HG02973 (cell line): ENCODE measurements around the gene EP400.

Experiments
- ATAC-seq: cut with Tn5 transposase; IDR thresholded peaks from one replicate; pipeline ENCODE4 v1.9.1; 2021; ENCODE audit warnings: moderate library complexity; ENCODE audit not compliant: unreplicated experiment

The EP400 gene

DNA sequence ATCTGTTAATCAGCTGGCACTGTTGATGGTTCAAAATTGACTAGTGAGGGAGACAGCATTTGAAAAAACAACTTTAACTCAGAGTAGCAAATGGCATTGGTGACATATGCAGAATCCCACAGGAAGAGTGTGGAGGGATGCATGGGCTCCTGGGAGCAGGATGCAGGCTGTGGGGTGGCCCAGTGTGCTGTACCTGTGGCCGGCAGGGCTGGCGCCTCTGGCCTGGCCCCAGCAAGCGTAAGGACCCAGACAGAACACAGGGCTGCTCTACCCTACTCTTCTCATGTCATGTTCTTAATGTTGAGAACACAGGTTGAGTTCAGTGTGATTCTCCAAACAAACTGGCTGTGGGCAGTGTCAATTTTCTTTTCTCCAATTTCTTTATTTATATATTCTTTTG is 160.9 kb downstream of the EP400 start:
- no peak for ATAC-seq

DNA sequence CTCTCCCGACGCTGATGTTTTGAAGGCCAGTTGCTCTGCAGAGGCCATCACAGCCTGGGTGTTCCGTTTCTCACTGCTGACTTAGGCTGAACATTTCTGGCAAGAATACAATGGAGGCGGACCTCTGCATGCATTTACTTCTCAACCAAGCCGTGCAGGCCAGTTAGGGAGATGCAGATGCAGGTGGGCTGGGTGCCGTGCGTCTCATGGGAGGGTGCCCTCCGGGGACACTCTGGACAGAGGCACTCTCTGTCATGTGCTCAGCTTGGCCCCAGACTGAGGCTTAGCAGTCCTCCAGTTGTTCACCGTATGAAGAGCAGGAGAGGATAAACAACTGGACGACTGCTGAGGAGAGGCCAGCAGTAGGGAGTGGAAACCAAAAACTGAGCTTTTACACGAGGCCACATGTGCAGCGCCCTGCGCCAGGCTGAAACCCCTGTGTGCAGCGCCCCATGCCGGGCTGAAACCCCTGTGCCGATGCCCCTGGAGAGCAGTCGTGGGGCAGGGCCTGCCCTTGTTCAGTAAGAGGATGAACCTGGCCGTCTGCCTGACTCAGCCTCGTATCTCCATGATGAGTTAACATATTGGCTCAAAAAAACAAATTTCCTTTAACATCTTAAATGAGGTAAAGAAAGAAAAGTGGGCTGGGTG is 162.0 kb downstream of the EP400 start:
- ATAC-seq = no peak

DNA sequence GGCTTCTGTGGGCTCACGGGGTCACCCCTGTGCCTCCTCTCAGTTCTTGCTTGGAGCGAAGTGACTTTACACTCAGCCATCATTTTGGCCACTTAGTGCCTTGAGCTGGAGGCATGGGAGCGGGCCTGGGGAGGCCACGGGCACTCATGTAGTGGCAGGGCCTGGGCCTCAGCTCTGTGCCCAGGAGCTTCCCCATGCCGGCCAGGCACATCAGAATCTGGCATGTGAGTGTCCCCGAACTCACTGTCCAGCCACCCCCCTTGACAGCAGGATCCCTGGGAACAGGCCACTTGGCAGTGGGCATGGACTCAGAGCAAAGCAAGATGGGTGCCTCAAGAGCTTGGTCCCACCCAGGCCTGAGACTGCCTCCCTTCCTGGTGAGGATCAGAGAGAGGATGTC is 164.9 kb downstream of the EP400 start:
- ATAC-seq = no peak

DNA sequence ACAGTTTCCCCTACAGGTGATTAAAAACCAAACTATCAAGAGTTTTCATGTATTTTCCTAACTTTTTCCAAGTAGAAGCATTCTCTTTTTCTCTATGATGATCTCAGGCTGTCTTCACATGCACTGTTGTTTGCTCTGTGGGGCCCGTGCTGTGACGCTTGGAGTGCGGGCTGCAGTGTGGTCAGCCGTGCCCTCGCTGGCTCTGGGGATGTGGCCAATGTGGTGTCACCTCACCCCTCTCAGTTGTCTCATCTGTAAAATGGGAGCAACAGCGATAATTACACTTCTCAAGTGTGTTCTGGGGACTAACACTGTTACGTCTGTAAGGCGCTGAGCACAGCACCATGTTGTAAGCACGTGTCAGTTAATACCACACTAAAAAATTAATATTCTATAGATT is 165.8 kb downstream of the EP400 start:
- ATAC-seq = no peak

DNA sequence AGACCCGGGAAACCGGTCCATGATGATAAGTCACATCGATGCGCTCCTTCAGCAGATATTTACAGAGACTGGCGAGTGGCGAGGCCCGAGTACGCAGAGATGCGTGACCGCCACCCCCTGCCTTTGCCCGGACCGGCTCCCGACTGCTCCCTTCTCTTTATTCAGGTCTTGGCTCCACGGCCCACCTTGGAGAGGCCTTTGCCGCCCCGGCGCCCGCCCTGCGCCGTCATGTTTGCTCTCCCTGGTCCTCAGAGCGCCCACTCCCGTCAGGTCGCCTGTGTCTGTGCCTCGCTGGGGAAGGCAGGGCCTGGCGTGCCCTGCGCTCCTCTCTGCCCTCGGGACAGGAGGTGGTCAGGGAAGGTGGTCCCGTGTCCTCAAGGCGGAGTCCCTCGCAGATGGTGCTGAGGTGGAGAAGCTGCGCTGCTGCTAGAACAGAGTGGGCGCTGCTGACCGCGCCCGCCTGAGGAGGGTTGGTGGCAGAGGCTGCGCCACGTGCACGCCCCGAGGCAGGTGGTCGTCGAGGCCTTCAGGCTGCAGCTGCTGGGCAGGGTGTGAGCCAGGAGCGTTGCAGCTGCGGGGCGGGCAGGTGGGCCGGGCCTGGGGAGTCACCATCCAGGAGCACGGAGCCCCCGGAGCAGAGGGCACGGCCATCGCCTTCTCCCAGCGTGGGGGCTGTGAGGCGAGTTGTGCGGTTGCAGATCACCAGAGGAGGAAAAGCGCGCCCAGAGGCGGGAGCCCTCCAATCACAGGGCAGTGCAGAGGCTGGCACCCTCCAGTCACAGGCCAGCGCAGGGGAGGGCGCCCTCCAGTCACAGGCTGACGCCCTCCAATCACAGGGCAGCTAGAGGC is 167.2 kb downstream of the EP400 start:
- no peak for ATAC-seq

DNA sequence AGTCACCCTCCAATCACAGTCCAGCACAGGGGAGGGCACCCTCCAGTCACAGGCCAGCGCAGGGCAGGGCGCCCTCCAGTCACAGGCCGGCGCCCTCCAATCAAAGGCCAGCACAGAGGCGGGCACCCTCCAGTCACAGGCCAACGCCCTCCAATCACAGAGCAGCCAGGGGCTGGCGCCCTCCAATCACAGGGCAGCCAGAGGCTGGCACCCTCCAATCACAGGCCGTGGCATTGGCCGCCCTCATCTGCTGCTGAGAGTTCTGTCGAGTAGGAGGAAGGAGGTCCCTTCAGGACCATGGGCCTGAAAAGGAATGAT is 167.8 kb downstream of the EP400 start:
- no peak for ATAC-seq

DNA sequence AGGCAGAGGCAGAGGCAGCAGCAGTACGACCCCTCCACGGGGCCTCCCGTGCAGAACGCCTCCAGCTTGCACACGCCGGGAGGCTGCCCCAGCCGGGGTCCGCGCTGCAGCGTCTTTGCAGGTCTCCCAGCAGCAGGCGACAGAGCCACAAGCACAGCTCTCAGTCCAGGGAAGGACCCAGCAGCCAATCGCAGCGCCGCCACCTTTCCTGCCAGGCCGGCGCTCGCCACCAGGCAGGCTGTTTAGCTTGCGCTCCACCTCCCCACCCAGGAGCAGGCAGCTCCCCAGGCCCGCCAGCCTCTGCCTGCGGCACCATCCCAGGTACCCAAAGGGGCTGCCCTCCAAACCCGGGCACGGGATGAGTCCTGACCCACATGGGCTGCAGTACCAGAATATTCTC is 169.1 kb downstream of the EP400 start:
- no peak for ATAC-seq

- ATAC-seq = no peak
Observed at GRCh38 chr12:132121283-132121682, 171.5 kb downstream of the EP400 start.

GRCh38 chr12:132123970-132124765 is 174.4 kb downstream of the EP400 start:
- no peak for ATAC-seq

GRCh38 chr12:132124766-132125425 is 175.2 kb downstream of the EP400 start:
- ATAC-seq = no peak

- no peak for ATAC-seq
Observed at GRCh38 chr12:132125736-132126135, 176.0 kb downstream of the EP400 start.

DNA sequence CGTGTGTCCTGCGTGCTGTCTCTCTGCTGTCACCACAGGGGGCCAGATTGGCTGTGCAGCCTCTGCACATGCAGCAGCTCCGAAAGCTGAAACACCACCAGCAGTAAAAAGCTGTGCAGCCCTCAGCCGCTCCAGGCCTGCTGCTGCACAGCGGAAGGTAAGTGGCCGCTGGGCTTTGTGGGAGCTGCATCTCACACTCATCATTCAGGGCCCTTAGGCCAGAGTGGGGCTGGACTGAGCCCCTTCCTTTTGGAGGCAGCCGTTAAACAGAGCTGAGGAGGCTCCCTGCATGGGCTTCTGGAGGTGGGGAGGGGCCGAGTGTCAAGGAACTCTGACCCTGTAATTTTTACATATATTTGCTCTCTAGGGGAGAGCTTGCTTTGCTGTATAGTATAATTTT is 177.3 kb downstream of the EP400 start:
- ATAC-seq = no peak

GRCh38 chr12:132129007-132129406 is 179.3 kb downstream of the EP400 start:
- no peak for ATAC-seq

DNA sequence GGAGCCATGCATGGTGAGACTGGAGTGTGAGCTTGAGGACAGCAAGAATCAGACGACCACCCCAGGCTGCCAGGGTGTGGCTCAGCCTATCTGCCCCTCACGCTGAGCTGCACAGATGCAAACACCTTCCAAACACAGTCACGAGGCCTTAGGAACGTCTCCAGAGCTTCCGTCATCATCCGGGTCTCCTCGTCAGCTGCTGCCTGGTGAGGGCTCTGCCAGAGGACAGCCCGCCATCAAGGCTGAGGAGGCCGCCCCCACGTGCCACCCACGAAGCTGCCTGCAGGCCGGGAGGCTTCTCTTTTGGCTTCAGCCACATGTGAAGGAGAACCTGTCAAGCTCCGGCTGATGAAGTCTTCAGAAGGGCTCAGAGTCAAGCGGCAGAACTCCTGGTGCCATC is 180.9 kb downstream of the EP400 start:
- no peak for ATAC-seq
